ENCODE data around the gene BMPR2.

DNA sequence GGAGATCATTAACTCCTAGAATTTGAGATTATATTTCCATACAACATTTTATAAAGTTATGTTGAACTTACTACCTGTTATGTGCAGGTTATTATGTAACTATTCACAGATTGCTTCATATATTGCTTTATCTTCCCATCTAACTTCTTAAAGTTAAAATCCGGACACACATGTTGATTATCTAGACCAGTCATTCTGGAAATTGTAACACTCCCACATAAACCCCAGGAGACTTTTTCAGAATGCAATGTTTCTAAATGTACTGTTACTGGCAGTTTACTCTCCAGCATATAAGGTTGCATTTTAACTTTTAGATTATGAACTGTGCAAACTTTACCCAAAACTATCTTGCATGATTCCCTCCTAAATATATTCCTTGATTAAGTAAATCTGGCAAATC lies 188.1 kb downstream of the BMPR2 start:
- TF ChIP-seq, protein P1, sequence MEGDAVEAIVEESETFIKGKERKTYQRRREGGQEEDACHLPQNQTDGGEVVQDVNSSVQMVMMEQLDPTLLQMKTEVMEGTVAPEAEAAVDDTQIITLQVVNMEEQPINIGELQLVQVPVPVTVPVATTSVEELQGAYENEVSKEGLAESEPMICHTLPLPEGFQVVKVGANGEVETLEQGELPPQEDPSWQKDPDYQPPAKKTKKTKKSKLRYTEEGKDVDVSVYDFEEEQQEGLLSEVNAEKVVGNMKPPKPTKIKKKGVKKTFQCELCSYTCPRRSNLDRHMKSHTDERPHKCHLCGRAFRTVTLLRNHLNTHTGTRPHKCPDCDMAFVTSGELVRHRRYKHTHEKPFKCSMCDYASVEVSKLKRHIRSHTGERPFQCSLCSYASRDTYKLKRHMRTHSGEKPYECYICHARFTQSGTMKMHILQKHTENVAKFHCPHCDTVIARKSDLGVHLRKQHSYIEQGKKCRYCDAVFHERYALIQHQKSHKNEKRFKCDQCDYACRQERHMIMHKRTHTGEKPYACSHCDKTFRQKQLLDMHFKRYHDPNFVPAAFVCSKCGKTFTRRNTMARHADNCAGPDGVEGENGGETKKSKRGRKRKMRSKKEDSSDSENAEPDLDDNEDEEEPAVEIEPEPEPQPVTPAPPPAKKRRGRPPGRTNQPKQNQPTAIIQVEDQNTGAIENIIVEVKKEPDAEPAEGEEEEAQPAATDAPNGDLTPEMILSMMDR (optimal IDR thresholded peaks at IDR 0.05 in 1 of 3, IDR thresholded peaks at IDR 0.05 in 1 of 3, conservative IDR thresholded peaks at IDR 0.05 in 1 of 3; ENCODE audit: extremely low read depth in 1 of 3, insufficient read depth in 2 of 3, low read length in 3 of 3): no peak
- no peak for TF ChIP-seq EZH2 (IDR thresholded peaks at IDR 0.05; ENCODE audit: low read length)

Data from keratinocyte (primary cell).